Measurements from ENCODE around the gene LRBA.

- no peak for TF ChIP-seq POLR2AphosphoS5 (IDR thresholded peaks at IDR 0.05)
- no peak for TF ChIP-seq EP300 (IDR thresholded peaks at IDR 0.05)
- no peak for TF ChIP-seq CTCF (IDR thresholded peaks at IDR 0.05)
These were observed 426.8 kb downstream of the LRBA start for GRCh38 chr4:150588316-150588715.
